HepG2 (cell line): ENCODE data around the gene AP1M2. TPM values are rescaled to one million over a fixed set of nuclear protein-coding genes. Genes with fewer than 3 reads are reported as not detected.

Source experiments
- DMAP1 ChIP-seq: IDR thresholded peaks from 2 replicates; pipeline ENCODE4 v1.6.1; 2016
- KMT2A ChIP-seq: sonication (generic); formaldehyde crosslinking; IDR thresholded peaks from 2 replicates; pipeline ENCODE4 v1.4.0; 2020; ENCODE audit warnings: missing genetic modification reagents
- MIER3 ChIP-seq: IDR thresholded peaks from 2 replicates; pipeline ENCODE4 v1.6.1; 2016; ENCODE audit warnings: missing compliant biosample characterization, borderline replicate concordance
- MXD4 ChIP-seq: IDR thresholded peaks from 2 replicates; pipeline ENCODE4 v1.6.1; 2016; ENCODE audit warnings: mild to moderate bottlenecking, missing biosample characterization, missing genetic modification reagents
- MXI1 ChIP-seq: IDR thresholded peaks from 3 replicates; pipeline ENCODE4 v1.6.1; 2012; ENCODE audit warnings: low read depth, low read length, inconsistent platforms, borderline replicate concordance
- NCOR1 ChIP-seq: fragments of 200-600 bp; sonication (generic); IDR thresholded peaks from 2 replicates; pipeline ENCODE4 v1.7.0; 2017; ENCODE audit warnings: antibody characterized with exemption, low read length, borderline replicate concordance
- PHF21A ChIP-seq: sonication (generic); formaldehyde crosslinking; IDR thresholded peaks from 2 replicates; pipeline ENCODE4 v1.5.0; 2020; ENCODE audit warnings: mild to moderate bottlenecking, missing genetic modification reagents
- TEAD3 ChIP-seq: optimal IDR thresholded peaks from 2 replicates; pipeline ENCODE3; 2016; ENCODE audit warnings: borderline replicate concordance
- XRCC5 ChIP-seq: fragments of 200-400 bp; formaldehyde crosslinking; optimal IDR thresholded peaks from 2 replicates; pipeline ENCODE3; 2017; ENCODE audit warnings: mild to moderate bottlenecking, low read length
- ZMAT3 ChIP-seq: sonication (generic); formaldehyde crosslinking; conservative IDR thresholded peaks from 2 replicates; pipeline ENCODE4 v1.7.0; 2021; ENCODE audit warnings: missing genetic modification reagents
- ZNF44 ChIP-seq: sonication (generic); formaldehyde crosslinking; IDR thresholded peaks from 2 replicates; pipeline ENCODE4 v1.5.1; 2020; ENCODE audit warnings: mild to moderate bottlenecking, missing genetic modification reagents
- ZNF720 ChIP-seq: sonication (generic); formaldehyde crosslinking; IDR thresholded peaks from 2 replicates; pipeline ENCODE4 v1.4.0; 2020; ENCODE audit warnings: missing genetic modification reagents
- ZNF788 ChIP-seq: sonication (generic); formaldehyde crosslinking; IDR thresholded peaks from 2 replicates; pipeline ENCODE4 v1.5.0; 2020; ENCODE audit warnings: mild to moderate bottlenecking, missing genetic modification reagents, borderline replicate concordance
- polyA plus RNA-seq, 8 experiments: library from polyadenylated mRNA; depleted of rRNA in 3 of 8; stranded (reverse) in 7 of 8; unstranded in 1 of 8; fragments of >200 nt; fragmentation: Illumina TruSeq in 4 of 8; extraction: Trizol in 4 of 8; gene quantifications; 2 replicates each; pipeline versions ENCODE4 v1.2.1 to v1.2.3, GENCODE V29; 2011 to 2016; ENCODE audit warnings: low read depth in 4 of 8, missing spikeins in 1 of 8, mixed read lengths in 1 of 8; ENCODE audit not compliant: insufficient read depth in 1 of 8
- total RNA-seq, 5 experiments: library from RNA; depleted of rRNA; stranded (reverse); fragments of >200 nt; fragmentation: Illumina TruSeq; extraction: Trizol; gene quantifications; 2 replicates each; pipeline ENCODE4 v1.2.3, GENCODE V29; 2016; ENCODE audit warnings: low read depth in 1 of 5
- TF ChIP-seq, protein P1 (sequence below): sonication (generic); formaldehyde crosslinking; IDR thresholded peaks from 2 replicates; pipeline ENCODE4 v1.5.1; 2020; ENCODE audit warnings: mild to moderate bottlenecking, missing genetic modification reagents, moderate library complexity
- TF ChIP-seq, protein P2 (sequence below): sonication (generic); formaldehyde crosslinking; IDR thresholded peaks from 2 replicates; pipeline ENCODE4 v1.4.0; 2020; ENCODE audit warnings: missing genetic modification reagents, borderline replicate concordance
- TF ChIP-seq, protein P3 (sequence below): sonication (generic); formaldehyde crosslinking; IDR thresholded peaks from 2 replicates; pipeline ENCODE4 v1.5.0; 2020; ENCODE audit warnings: mild to moderate bottlenecking, missing genetic modification reagents, moderate library complexity
- TF ChIP-seq, protein P4 (sequence below): sonication (generic); formaldehyde crosslinking; IDR thresholded peaks from 2 replicates; pipeline ENCODE4 v1.5.0; 2020; ENCODE audit warnings: mild to moderate bottlenecking, missing genetic modification reagents, borderline replicate concordance

The AP1M2 gene
- total and polyA plus RNA-seq, 2 of the 13 experiments (the other 11 are each of a cell fraction or from before 2014, with no cell fraction given) = 6.3 to 76.8 TPM

DNA sequence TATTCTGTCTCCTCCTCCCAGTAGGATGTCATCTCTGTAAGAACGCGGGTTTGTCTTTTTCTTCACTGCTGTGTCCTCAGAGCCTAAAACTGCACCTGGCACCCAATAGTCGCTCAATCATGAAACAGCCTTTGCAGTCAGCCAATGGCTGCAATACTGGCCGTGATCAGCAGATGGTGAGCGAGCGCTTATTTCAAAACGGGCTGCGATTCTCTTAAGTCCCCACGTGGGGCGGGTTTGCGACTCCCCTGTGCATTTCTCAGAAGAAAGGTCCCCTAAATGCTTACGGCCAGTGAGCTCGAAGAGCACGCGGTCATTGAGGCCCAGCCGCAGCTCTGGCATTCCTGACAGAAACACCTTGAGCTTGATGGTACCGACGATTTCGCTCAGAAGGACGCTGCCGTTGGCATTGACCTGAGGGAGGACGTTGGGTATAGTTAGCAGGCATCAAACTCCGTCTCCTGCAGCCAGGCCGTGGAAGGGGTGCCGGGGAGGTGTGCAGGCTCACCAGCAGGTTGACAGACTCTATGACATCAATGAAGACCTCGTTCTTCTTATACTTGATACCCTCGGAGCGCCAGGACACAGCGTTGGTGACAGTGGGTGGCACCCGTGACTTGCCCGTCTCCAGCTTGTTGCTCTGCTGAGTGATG is 6.0 kb downstream of the AP1M2 start (continued):
- TF ChIP-seq, protein P1, sequence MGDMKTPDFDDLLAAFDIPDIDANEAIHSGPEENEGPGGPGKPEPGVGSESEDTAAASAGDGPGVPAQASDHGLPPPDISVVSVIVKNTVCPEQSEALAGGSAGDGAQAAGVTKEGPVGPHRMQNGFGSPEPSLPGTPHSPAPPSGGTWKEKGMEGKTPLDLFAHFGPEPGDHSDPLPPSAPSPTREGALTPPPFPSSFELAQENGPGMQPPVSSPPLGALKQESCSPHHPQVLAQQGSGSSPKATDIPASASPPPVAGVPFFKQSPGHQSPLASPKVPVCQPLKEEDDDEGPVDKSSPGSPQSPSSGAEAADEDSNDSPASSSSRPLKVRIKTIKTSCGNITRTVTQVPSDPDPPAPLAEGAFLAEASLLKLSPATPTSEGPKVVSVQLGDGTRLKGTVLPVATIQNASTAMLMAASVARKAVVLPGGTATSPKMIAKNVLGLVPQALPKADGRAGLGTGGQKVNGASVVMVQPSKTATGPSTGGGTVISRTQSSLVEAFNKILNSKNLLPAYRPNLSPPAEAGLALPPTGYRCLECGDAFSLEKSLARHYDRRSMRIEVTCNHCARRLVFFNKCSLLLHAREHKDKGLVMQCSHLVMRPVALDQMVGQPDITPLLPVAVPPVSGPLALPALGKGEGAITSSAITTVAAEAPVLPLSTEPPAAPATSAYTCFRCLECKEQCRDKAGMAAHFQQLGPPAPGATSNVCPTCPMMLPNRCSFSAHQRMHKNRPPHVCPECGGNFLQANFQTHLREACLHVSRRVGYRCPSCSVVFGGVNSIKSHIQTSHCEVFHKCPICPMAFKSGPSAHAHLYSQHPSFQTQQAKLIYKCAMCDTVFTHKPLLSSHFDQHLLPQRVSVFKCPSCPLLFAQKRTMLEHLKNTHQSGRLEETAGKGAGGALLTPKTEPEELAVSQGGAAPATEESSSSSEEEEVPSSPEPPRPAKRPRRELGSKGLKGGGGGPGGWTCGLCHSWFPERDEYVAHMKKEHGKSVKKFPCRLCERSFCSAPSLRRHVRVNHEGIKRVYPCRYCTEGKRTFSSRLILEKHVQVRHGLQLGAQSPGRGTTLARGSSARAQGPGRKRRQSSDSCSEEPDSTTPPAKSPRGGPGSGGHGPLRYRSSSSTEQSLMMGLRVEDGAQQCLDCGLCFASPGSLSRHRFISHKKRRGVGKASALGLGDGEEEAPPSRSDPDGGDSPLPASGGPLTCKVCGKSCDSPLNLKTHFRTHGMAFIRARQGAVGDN (CRISPR knock-in tag) = peak; percentile 77
- peak; percentile 60 for TF ChIP-seq TEAD3
- 0 out of 2 replicates have a peak, but pooled peaks have one; percentile 42 for TF ChIP-seq ZMAT3 (CRISPR knock-in tag)
- peak; percentile 87 for TF ChIP-seq MXD4 (CRISPR knock-in tag)
- peak; percentile 51; the same call in 1 of the 2 replicates for TF ChIP-seq PHF21A (CRISPR knock-in tag)
- 0 out of 2 replicates have a peak, but pooled peaks have one; percentile 38 for TF ChIP-seq DMAP1 (CRISPR knock-in tag)
- 0 out of 2 replicates have a peak, but pooled peaks have one; percentile 40 for TF ChIP-seq ZNF44
- 0 out of 2 replicates have a peak, but pooled peaks have one; percentile 19 for TF ChIP-seq MIER3
- TF ChIP-seq, protein P2, sequence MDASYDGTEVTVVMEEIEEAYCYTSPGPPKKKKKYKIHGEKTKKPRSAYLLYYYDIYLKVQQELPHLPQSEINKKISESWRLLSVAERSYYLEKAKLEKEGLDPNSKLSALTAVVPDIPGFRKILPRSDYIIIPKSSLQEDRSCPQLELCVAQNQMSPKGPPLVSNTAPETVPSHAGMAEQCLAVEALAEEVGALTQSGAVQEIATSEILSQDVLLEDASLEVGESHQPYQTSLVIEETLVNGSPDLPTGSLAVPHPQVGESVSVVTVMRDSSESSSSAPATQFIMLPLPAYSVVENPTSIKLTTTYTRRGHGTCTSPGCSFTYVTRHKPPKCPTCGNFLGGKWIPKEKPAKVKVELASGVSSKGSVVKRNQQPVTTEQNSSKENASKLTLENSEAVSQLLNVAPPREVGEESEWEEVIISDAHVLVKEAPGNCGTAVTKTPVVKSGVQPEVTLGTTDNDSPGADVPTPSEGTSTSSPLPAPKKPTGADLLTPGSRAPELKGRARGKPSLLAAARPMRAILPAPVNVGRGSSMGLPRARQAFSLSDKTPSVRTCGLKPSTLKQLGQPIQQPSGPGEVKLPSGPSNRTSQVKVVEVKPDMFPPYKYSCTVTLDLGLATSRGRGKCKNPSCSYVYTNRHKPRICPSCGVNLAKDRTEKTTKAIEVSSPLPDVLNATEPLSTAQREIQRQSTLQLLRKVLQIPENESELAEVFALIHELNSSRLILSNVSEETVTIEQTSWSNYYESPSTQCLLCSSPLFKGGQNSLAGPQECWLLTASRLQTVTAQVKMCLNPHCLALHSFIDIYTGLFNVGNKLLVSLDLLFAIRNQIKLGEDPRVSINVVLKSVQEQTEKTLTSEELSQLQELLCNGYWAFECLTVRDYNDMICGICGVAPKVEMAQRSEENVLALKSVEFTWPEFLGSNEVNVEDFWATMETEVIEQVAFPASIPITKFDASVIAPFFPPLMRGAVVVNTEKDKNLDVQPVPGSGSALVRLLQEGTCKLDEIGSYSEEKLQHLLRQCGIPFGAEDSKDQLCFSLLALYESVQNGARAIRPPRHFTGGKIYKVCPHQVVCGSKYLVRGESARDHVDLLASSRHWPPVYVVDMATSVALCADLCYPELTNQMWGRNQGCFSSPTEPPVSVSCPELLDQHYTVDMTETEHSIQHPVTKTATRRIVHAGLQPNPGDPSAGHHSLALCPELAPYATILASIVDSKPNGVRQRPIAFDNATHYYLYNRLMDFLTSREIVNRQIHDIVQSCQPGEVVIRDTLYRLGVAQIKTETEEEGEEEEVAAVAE (CRISPR knock-in tag) = no peak
- TF ChIP-seq, protein P3, sequence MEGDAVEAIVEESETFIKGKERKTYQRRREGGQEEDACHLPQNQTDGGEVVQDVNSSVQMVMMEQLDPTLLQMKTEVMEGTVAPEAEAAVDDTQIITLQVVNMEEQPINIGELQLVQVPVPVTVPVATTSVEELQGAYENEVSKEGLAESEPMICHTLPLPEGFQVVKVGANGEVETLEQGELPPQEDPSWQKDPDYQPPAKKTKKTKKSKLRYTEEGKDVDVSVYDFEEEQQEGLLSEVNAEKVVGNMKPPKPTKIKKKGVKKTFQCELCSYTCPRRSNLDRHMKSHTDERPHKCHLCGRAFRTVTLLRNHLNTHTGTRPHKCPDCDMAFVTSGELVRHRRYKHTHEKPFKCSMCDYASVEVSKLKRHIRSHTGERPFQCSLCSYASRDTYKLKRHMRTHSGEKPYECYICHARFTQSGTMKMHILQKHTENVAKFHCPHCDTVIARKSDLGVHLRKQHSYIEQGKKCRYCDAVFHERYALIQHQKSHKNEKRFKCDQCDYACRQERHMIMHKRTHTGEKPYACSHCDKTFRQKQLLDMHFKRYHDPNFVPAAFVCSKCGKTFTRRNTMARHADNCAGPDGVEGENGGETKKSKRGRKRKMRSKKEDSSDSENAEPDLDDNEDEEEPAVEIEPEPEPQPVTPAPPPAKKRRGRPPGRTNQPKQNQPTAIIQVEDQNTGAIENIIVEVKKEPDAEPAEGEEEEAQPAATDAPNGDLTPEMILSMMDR = peak; percentile 97
- no peak for TF ChIP-seq NCOR1
- no peak for TF ChIP-seq ZNF788 (CRISPR knock-in tag)
- TF ChIP-seq XRCC5 = peak; percentile 83
- 0 out of 2 replicates have a peak, but pooled peaks have one; percentile 44 for TF ChIP-seq ZNF720 (CRISPR knock-in tag)
- peak; percentile 83; the same call in 1 of the 3 replicates for TF ChIP-seq MXI1
- TF ChIP-seq KMT2A (CRISPR knock-in tag) = 0 out of 2 replicates have a peak, but pooled peaks have one; percentile 37
- TF ChIP-seq, protein P4, sequence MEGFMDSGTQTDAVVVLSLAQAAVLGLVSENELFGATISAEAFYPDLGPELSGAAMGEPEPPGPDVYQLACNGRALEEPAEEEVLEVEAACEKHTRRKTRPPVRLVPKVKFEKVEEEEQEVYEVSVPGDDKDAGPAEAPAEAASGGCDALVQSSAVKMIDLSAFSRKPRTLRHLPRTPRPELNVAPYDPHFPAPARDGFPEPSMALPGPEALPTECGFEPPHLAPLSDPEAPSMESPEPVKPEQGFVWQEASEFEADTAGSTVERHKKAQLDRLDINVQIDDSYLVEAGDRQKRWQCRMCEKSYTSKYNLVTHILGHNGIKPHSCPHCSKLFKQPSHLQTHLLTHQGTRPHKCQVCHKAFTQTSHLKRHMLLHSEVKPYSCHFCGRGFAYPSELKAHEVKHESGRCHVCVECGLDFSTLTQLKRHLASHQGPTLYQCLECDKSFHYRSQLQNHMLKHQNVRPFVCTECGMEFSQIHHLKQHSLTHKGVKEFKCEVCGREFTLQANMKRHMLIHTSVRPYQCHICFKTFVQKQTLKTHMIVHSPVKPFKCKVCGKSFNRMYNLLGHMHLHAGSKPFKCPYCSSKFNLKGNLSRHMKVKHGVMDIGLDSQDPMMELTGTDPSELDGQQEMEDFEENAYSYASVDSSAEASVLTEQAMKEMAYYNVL (CRISPR knock-in tag) = no peak
